Measurements from ENCODE around the gene ZNF438.

ZNF438 gene

DNA sequence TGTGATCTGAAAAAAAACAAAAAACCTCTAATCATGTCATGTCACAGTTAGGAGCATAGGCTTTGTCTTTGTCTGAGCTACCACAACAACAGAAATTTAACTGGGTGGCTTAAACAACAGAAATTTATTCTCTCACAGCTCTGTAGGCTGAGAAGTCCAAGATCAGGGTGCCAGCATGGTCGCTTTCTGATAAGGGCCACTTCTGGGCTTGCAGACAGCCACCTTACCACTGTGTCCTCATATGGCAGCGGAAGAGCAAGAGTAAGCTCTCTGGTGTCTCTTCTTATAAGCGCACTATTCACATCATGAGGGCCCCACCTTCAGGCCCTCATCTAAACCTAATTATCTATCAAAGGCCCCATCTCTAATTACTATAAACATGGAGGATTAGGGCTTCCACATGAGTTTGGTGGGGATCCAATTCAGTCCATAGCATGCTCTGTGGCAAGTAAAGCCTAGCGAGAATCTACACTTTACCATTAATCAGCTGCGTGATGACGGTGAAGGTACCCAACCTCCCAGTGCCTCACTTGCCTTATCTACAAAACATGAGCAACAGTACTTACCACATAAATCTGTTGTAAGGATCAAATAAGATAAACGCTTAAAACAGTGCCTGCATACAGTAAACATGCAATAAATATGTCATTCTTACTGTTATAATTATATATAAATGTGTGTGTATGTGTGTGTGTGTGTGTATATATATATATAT, 17.3 kb downstream of the ZNF438 start:
- Histone ChIP-seq H3K9me3 (ENCODE audit: control insufficient read depth, insufficient read depth, low read length) (no peaks in the 10 kb centered on the region), H3K4me1 (ENCODE audit: control insufficient read depth, insufficient read depth, low read length) (no peaks in the 10 kb centered on the region), H3K4me3 (ENCODE audit: low read length) (no peak overlapping the region), H3K27ac (ENCODE audit: low read length) (no peak overlapping the region), H3K36me3 (ENCODE audit: control insufficient read depth, insufficient read depth, low read length) (no peaks in the 10 kb centered on the region; the same call in 1 of the 2 replicates), H3K27me3 (ENCODE audit: control insufficient read depth, insufficient read depth, low read length) (no peaks in the 10 kb centered on the region)
- no peak for DNase-seq (ENCODE audit: low read depth, low spot score)
- no CpG with 5 or more reads among the region's 7 CpGs for whole genome bisulfite sequencing (ENCODE audit: insufficient coverage, insufficient read length)

DNA sequence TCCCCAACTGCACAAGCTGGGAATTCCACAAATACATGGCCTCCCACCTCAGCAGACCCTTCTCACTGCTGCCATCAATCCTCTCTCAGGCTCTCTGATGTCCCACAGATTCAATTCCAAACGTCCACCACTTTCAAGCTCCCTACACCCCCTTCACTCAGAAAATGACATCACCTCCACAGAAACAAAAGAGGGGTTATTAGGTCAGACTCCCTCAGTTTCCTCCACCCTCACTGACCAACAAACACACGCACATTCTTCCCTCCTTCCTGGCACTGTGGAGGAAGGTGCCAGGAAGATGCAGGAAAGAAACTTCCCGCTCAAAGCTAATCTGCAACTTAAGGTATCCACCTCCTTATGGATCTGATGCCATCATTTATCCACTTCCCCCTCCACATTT, 18.3 kb downstream of the ZNF438 start:
- no CpG with 5 or more reads among the region's 3 CpGs for WGBS (ENCODE audit: insufficient coverage, insufficient read length)
- no peaks in the 10 kb centered on the region; the same call in 1 of the 2 replicates for H3K36me3 ChIP-seq (ENCODE audit: control insufficient read depth, insufficient read depth, low read length)
- H3K4me1 ChIP-seq (ENCODE audit: control insufficient read depth, insufficient read depth, low read length) = no peaks in the 10 kb centered on the region
- no peaks in the 10 kb centered on the region for H3K9me3 ChIP-seq (ENCODE audit: control insufficient read depth, insufficient read depth, low read length)
- no peaks in the 10 kb centered on the region for H3K27me3 ChIP-seq (ENCODE audit: control insufficient read depth, insufficient read depth, low read length)
- DNase-seq (ENCODE audit: low read depth, low spot score) = no peak
- no peak overlapping the region for H3K4me3 ChIP-seq (ENCODE audit: low read length)
- no peak overlapping the region for H3K27ac ChIP-seq (ENCODE audit: low read length)

DNA sequence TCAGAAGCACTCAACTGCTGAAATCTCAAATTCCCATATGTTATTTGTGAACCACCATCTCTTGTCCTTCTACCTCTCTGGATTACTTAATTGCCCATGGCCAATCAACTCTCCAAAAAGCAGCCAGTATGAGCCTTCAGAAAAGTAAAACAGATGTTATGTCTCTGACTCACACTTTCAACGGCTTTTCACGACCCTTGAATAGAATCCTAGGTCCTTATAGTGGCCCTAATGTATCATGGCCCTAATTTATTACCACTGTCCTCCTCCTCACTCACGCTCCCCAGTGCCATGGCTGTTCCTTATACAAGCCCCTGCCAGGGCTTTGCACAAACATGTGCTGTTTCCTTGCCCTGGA, 20.0 kb downstream of the ZNF438 start:
- Histone ChIP-seq H3K9me3 (ENCODE audit: control insufficient read depth, insufficient read depth, low read length) (no peaks in the 10 kb centered on the region), H3K27me3 (ENCODE audit: control insufficient read depth, insufficient read depth, low read length) (no peaks in the 10 kb centered on the region), H3K36me3 (ENCODE audit: control insufficient read depth, insufficient read depth, low read length) (no peaks in the 10 kb centered on the region; the same call in 1 of the 2 replicates), H3K4me1 (ENCODE audit: control insufficient read depth, insufficient read depth, low read length) (no peaks in the 10 kb centered on the region), H3K4me3 (ENCODE audit: low read length) (no peak overlapping the region), H3K27ac (ENCODE audit: low read length) (no peak overlapping the region)
- no peak for DNase-seq (ENCODE audit: low read depth, low spot score)
- no CpG with 5 or more reads among the region's 3 CpGs for WGBS (ENCODE audit: insufficient coverage, insufficient read length)

DNA sequence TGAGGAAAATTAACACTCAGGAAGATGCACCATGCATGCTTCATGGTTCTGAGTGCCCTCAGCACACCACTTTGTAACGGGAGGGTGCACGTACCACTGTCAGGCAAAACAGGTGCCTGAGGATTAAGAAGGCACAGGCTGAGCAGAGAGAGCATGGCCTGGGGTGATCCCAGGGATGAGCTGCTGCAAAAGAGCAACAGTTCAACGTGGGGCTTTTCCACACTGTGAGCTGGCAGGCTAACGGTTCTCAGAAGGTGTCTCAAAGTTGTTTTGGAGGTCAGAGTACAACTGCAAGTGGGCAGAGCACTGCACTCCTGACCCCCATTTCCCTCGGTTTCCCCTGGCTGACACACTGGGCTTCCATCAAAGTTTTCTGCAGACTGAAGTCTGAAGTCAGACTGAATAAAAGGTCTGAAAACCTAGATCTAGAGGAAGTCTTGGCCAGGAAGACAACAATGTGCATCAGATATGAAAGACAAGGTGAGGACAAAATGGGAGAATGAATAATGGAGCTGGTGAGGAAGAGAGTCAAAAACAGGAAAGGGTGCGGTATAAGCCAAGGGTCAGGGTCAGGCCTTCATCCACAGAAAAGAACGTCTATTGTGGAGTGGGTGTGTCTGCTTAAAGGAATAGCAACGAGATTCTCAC, 20.5 kb downstream of the ZNF438 start:
- H3K9me3 ChIP-seq (ENCODE audit: control insufficient read depth, insufficient read depth, low read length) = no peaks in the 10 kb centered on the region
- no peaks in the 10 kb centered on the region for H3K27me3 ChIP-seq (ENCODE audit: control insufficient read depth, insufficient read depth, low read length)
- WGBS (ENCODE audit: insufficient coverage, insufficient read length) = no CpG with 5 or more reads among the region's 8 CpGs
- no peak for DNase-seq (ENCODE audit: low read depth, low spot score)
- no peaks in the 10 kb centered on the region; the same call in 1 of the 2 replicates for H3K36me3 ChIP-seq (ENCODE audit: control insufficient read depth, insufficient read depth, low read length)
- H3K4me3 ChIP-seq (ENCODE audit: low read length) = no peak overlapping the region
- H3K4me1 ChIP-seq (ENCODE audit: control insufficient read depth, insufficient read depth, low read length) = no peaks in the 10 kb centered on the region
- no peak overlapping the region for H3K27ac ChIP-seq (ENCODE audit: low read length)

DNA sequence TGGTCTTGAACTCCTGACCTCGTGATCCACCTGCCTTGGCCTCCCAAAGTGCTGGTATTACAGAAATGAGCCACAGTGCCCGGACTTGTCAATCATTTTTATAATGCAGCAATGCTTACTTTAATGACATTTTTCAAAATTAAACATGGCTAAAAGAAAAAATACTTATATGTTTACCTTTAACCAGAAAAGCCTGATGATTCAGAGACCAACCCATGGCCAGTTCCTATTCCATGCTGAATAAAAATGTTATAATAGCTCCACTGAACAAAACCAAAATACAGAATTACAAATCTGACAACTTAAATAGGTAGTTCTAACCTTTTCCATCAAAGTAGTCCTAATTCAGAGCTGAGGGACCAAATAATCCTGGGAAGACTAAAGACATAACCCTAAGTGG, 21.6 kb downstream of the ZNF438 start:
- no peak for DNase-seq (ENCODE audit: low read depth, low spot score)
- no peak overlapping the region for H3K4me3 ChIP-seq (ENCODE audit: low read length)
- no peaks in the 10 kb centered on the region for H3K4me1 ChIP-seq (ENCODE audit: control insufficient read depth, insufficient read depth, low read length)
- H3K36me3 ChIP-seq (ENCODE audit: control insufficient read depth, insufficient read depth, low read length) = no peaks in the 10 kb centered on the region; the same call in 1 of the 2 replicates
- no peaks in the 10 kb centered on the region for H3K9me3 ChIP-seq (ENCODE audit: control insufficient read depth, insufficient read depth, low read length)
- no CpG with 5 or more reads among the region's 2 CpGs for WGBS (ENCODE audit: insufficient coverage, insufficient read length)
- no peak overlapping the region for H3K27ac ChIP-seq (ENCODE audit: low read length)
- no peaks in the 10 kb centered on the region for H3K27me3 ChIP-seq (ENCODE audit: control insufficient read depth, insufficient read depth, low read length)

DNA sequence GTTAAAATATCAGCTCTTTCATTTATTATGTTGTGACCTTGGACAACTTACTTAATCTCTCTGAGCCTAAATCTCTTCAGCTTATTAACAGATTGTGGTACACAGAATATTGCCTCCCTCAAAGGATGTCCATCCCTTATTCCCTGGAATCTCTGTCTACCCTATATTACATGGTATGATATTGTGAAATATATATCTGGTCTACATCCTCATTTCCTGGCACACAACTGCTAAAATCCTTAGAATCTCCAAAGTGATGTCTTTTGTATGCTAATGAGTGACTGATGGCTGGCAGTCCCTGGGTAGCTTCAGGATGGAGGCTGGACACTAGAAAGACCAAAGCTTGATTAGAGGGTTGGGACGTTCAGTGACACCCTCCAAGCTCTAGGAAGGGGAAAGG, 25.8 kb downstream of the ZNF438 start:
- H3K4me1 ChIP-seq (ENCODE audit: control insufficient read depth, insufficient read depth, low read length) = no peaks in the 10 kb centered on the region
- DNase-seq (ENCODE audit: low read depth, low spot score) = no peak
- no peak overlapping the region for H3K4me3 ChIP-seq (ENCODE audit: low read length)
- H3K9me3 ChIP-seq (ENCODE audit: control insufficient read depth, insufficient read depth, low read length) = no peaks in the 10 kb centered on the region
- H3K27ac ChIP-seq (ENCODE audit: low read length) = no peak overlapping the region
- H3K27me3 ChIP-seq (ENCODE audit: control insufficient read depth, insufficient read depth, low read length) = no peaks in the 10 kb centered on the region
- no peaks in the 10 kb centered on the region for H3K36me3 ChIP-seq (ENCODE audit: control insufficient read depth, insufficient read depth, low read length)
- WGBS (ENCODE audit: insufficient coverage, insufficient read length) = no CpG with 5 or more reads among the region's 1 CpG

DNA sequence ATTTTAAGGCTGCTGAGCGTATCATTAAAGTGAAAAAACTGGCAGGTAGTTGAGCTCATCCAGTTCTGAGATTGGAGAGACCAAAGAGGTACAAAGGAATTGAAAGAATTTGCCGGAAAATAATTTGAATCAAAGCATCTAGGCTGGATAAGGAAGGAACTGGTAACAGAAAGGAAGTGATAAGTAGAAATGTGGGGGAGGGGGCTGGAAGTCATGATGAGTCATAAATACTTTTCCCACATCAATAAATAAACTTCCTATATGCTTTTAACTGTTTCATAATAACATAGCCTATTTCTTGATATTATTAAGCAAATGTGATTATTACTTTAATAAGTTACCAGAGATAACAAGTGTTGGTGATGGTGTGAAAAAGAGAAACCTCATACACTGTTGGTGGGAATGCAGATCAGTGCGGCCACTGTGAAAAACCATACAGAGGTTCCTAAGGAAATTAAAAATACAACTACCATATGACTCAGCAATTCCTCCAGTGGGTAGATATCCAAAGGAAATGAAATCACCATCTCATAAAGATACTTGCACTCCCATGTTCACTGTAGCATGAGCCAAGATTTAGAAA, 27.0 kb downstream of the ZNF438 start:
- DNase-seq (ENCODE audit: low read depth, low spot score) = no peak
- no peaks in the 10 kb centered on the region for H3K4me1 ChIP-seq (ENCODE audit: control insufficient read depth, insufficient read depth, low read length)
- no peak overlapping the region for H3K4me3 ChIP-seq (ENCODE audit: low read length)
- no peak overlapping the region for H3K27ac ChIP-seq (ENCODE audit: low read length)
- no peaks in the 10 kb centered on the region for H3K36me3 ChIP-seq (ENCODE audit: control insufficient read depth, insufficient read depth, low read length)
- no CpG with 5 or more reads among the region's 3 CpGs for WGBS (ENCODE audit: insufficient coverage, insufficient read length)
- no peaks in the 10 kb centered on the region for H3K9me3 ChIP-seq (ENCODE audit: control insufficient read depth, insufficient read depth, low read length)
- no peaks in the 10 kb centered on the region for H3K27me3 ChIP-seq (ENCODE audit: control insufficient read depth, insufficient read depth, low read length)

DNA sequence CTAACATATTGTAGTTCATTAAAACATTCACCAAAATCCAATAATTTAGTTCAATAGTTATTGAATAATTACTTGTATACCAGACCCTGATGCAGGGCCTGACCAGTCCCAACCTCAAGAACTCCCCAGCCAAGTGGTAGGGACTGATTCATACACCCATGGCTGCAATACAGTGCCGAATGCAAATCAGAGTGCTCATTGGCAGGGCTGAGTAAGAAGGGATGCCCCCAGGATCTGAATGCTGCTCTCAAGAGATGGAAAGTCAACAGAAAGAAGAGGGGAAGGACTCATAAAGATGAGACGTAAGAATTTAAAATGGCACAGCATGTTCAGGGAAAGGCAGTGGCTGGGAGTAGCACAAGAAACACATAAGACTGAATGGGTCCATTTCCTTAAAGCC, 29.9 kb downstream of the ZNF438 start:
- Histone ChIP-seq H3K27me3 (ENCODE audit: control insufficient read depth, insufficient read depth, low read length) (no peaks in the 10 kb centered on the region), H3K36me3 (ENCODE audit: control insufficient read depth, insufficient read depth, low read length) (no peaks in the 10 kb centered on the region), H3K27ac (ENCODE audit: low read length) (no peak overlapping the region), H3K9me3 (ENCODE audit: control insufficient read depth, insufficient read depth, low read length) (no peaks in the 10 kb centered on the region), H3K4me1 (ENCODE audit: control insufficient read depth, insufficient read depth, low read length) (no peaks in the 10 kb centered on the region), H3K4me3 (ENCODE audit: low read length) (no peak overlapping the region)
- DNase-seq (ENCODE audit: low read depth, low spot score) = no peak
- no CpG with 5 or more reads among the region's 2 CpGs for WGBS (ENCODE audit: insufficient coverage, insufficient read length)

DNA sequence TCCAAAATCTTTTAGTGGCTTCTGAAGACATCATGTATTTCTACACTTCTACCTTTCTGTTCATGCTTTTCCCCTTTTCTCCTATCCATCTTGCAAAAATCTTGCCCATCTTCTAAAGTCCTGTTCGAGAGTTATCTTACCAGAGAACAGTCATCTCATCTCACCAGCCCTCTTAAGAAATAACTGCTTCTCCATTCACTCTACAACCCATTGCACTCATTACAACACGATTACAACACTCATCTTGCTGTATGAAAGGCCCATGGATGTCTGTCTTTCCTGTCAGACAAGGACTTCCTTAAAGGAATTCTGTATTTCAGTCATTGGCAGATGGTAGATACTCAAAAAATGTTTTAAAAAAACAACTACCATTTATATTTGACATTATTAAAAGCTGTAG, 30.8 kb downstream of the ZNF438 start:
- Histone ChIP-seq H3K4me3 (ENCODE audit: low read length) (no peak overlapping the region), H3K27me3 (ENCODE audit: control insufficient read depth, insufficient read depth, low read length) (no peaks in the 10 kb centered on the region), H3K9me3 (ENCODE audit: control insufficient read depth, insufficient read depth, low read length) (no peaks in the 10 kb centered on the region), H3K4me1 (ENCODE audit: control insufficient read depth, insufficient read depth, low read length) (no peaks in the 10 kb centered on the region), H3K36me3 (ENCODE audit: control insufficient read depth, insufficient read depth, low read length) (no peaks in the 10 kb centered on the region), H3K27ac (ENCODE audit: low read length) (no peak overlapping the region)
- no peak for DNase-seq (ENCODE audit: low read depth, low spot score)
- WGBS (ENCODE audit: insufficient coverage, insufficient read length) = 100% methylated on average over 1 of the region's 2 CpGs

DNA sequence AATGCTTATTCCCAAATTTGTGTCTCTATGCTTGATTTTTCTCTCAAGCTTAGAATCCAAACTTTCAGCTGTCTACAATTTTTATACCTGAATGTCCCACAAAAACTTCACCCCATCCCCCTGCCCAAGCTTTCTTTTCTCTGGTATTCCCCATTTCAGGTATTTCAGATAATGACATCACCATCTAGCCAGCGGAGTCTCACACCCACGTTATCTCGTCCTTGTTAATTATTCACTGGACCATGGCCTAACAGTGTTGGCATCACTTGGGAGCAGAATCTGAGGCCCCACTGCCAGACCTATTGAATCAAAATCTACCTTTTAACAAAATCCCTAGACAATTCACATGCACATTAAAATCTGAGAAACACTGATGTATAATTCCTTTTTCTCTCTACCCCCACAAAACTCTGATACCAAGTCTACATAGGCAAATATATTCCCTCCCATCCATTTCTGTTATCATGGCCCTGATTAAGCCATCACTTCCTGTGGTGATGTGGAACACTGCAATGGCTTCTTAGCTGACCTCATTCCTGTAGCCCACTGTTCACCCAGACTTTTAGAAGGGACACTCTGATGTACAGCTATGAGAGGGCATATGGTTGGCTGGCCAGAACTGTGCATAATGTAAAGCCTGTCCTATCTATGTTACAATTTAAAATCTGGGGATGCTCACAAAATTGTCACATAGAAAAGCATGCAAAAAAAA, 31.4 kb downstream of the ZNF438 start:
- no peaks in the 10 kb centered on the region for H3K27me3 ChIP-seq (ENCODE audit: control insufficient read depth, insufficient read depth, low read length)
- no peak for DNase-seq (ENCODE audit: low read depth, low spot score)
- no peaks in the 10 kb centered on the region for H3K9me3 ChIP-seq (ENCODE audit: control insufficient read depth, insufficient read depth, low read length)
- no peaks in the 10 kb centered on the region for H3K4me1 ChIP-seq (ENCODE audit: control insufficient read depth, insufficient read depth, low read length)
- no peaks in the 10 kb centered on the region for H3K36me3 ChIP-seq (ENCODE audit: control insufficient read depth, insufficient read depth, low read length)
- no peak overlapping the region for H3K4me3 ChIP-seq (ENCODE audit: low read length)
- WGBS (ENCODE audit: insufficient coverage, insufficient read length) = no CpG with 5 or more reads among the region's 3 CpGs
- no peak overlapping the region for H3K27ac ChIP-seq (ENCODE audit: low read length)

Data from iPS DF 6.9 (cell line).